Loucy (cell line): ENCODE results near the gene LITAFD.

Source experiments
- H2AFZ ChIP-seq: fragments of 200-600 bp; sonication (generic); 2 replicates; pipeline ENCODE4 v1.6.0; 2016; ENCODE audit warnings: antibody characterized with exemption, mild to moderate bottlenecking, low read length, moderate library complexity
- H3F3A ChIP-seq: fragments of 200-600 bp; 2 replicates; pipeline ENCODE4 v1.6.0; 2016; ENCODE audit warnings: antibody characterized with exemption, low read depth, mild to moderate bottlenecking
- H3K27me3 ChIP-seq: fragments of 200-600 bp; sonication (generic); 2 replicates; pipeline ENCODE4 v1.6.1; 2014; ENCODE audit warnings: low read length, mild to moderate bottlenecking; ENCODE audit not compliant: insufficient read depth, poor library complexity, severe bottlenecking
- H3K36me3 ChIP-seq: fragments of 200-600 bp; sonication (generic); 2 replicates; pipeline ENCODE4 v1.6.1; 2016; ENCODE audit warnings: low read length; ENCODE audit not compliant: insufficient read depth
- H3K4me1 ChIP-seq: fragments of 200-600 bp; sonication (generic); 2 replicates; pipeline ENCODE4 v1.5.1; 2014; ENCODE audit warnings: low read length, mild to moderate bottlenecking; ENCODE audit not compliant: insufficient read depth, poor library complexity, severe bottlenecking
- H3K4me2 ChIP-seq: fragments of 200-600 bp; sonication (generic); 2 replicates; pipeline ENCODE4 v1.6.0; 2014; ENCODE audit warnings: antibody characterized with exemption, low read length, low read depth, mild to moderate bottlenecking; ENCODE audit not compliant: poor library complexity, severe bottlenecking
- H3K4me3 ChIP-seq: fragments of 200-600 bp; sonication (generic); 2 replicates; pipeline ENCODE4 v1.5.1; 2014; ENCODE audit warnings: low read length, mild to moderate bottlenecking, mixed read lengths; ENCODE audit not compliant: poor library complexity, severe bottlenecking
- H3K79me2 ChIP-seq: fragments of 200-600 bp; sonication (generic); 2 replicates; pipeline ENCODE4 v1.6.1; 2014; ENCODE audit warnings: low read length; ENCODE audit not compliant: insufficient read depth
- H3K9ac ChIP-seq: fragments of 200-600 bp; sonication (generic); 2 replicates; pipeline ENCODE4 v1.6.0; 2014; ENCODE audit warnings: mild to moderate bottlenecking, low read depth, low read length, moderate library complexity; ENCODE audit not compliant: poor library complexity, severe bottlenecking
- H3K9me2 ChIP-seq: fragments of 200-600 bp; sonication (generic); replicated peaks from 2 replicates; pipeline ENCODE4 v1.6.1; 2016; ENCODE audit warnings: low read depth, low read length, mixed read lengths
- H3K9me3 ChIP-seq: fragments of 200-600 bp; sonication (generic); 2 replicates; pipeline ENCODE4 v1.6.1; 2014; ENCODE audit warnings: mild to moderate bottlenecking, antibody characterized with exemption, low read length, low read depth; ENCODE audit not compliant: insufficient read depth
- H4K20me1 ChIP-seq: fragments of 200-600 bp; sonication (generic); 2 replicates; pipeline ENCODE4 v1.6.0; 2014; ENCODE audit warnings: antibody characterized with exemption, low read length, mild to moderate bottlenecking; ENCODE audit not compliant: insufficient read depth, poor library complexity, severe bottlenecking
- CTCF ChIP-seq: fragments of 200-600 bp; sonication (generic); conservative IDR thresholded peaks from 2 replicates; pipeline ENCODE4 v1.5.1; 2014; ENCODE audit warnings: mild to moderate bottlenecking, antibody characterized with exemption, low read length
- EZH2phosphoT487 ChIP-seq: fragments of 200-600 bp; IDR thresholded peaks from 2 replicates; pipeline ENCODE4 v1.6.1; 2018; ENCODE audit warnings: antibody characterized with exemption, mild to moderate bottlenecking, moderate library complexity, borderline replicate concordance

The LITAFD gene

GRCh38 chr16:8865145-8865882, 16.8 kb upstream of the LITAFD start:
- Histone ChIP-seq H3K9me2 (no peaks in the 10 kb centered on the region), H4K20me1 (peaks cover 35% of the 10 kb centered on the region), H3K9ac (no peak overlapping the region), H3K36me3 (no peaks in the 10 kb centered on the region), H3K9me3 (no peaks in the 10 kb centered on the region), H3K27me3 (no peaks in the 10 kb centered on the region), H3K4me3 (peak overlapping the region; percentile 29), H2AFZ (no peak overlapping the region), H3K4me2 (peak overlapping the region; percentile 85), H3F3A (no peaks in the 10 kb centered on the region), H3K79me2 (peaks cover 75% of the 10 kb centered on the region), H3K4me1 (peaks cover 14% of the 10 kb centered on the region)
- TF ChIP-seq EZH2phosphoT487 (no peak), CTCF (no peak)

GRCh38 chr16:8866118-8866883, 15.8 kb upstream of the LITAFD start:
- Histone ChIP-seq H3F3A (no peaks in the 10 kb centered on the region), H3K4me3 (peak overlapping the region; percentile 94), H3K36me3 (no peaks in the 10 kb centered on the region), H3K79me2 (peaks cover 68% of the 10 kb centered on the region), H3K4me1 (peaks cover 14% of the 10 kb centered on the region), H4K20me1 (peaks cover 33% of the 10 kb centered on the region), H2AFZ (no peak overlapping the region), H3K4me2 (peak overlapping the region; percentile 85), H3K9ac (peak overlapping the region; percentile 92), H3K9me3 (no peaks in the 10 kb centered on the region), H3K27me3 (no peaks in the 10 kb centered on the region), H3K9me2 (no peaks in the 10 kb centered on the region)
- TF ChIP-seq EZH2phosphoT487 (no peak), CTCF (no peak)

- H3K9me3 ChIP-seq: no peaks in the 10 kb centered on the region
- TF ChIP-seq CTCF: no peak
- TF ChIP-seq EZH2phosphoT487: no peak
- H3K9me2 ChIP-seq: no peaks in the 10 kb centered on the region
- peaks cover 63% of the 10 kb centered on the region for H3K79me2 ChIP-seq
- no peaks in the 10 kb centered on the region for H3K36me3 ChIP-seq
- peak overlapping the region; percentile 94 for H3K4me3 ChIP-seq
- peaks cover 30% of the 10 kb centered on the region for H4K20me1 ChIP-seq
- peak overlapping the region; percentile 92 for H3K9ac ChIP-seq
- no peaks in the 10 kb centered on the region for H3K27me3 ChIP-seq
- H2AFZ ChIP-seq: no peak overlapping the region
- H3K4me2 ChIP-seq: peak overlapping the region; percentile 85
- no peaks in the 10 kb centered on the region for H3F3A ChIP-seq
- peaks cover 14% of the 10 kb centered on the region for H3K4me1 ChIP-seq
Measured at GRCh38 chr16:8866884-8867215, 15.3 kb upstream of the LITAFD start.
